Endothelial cell of umbilical vein (primary cell): ENCODE results near the gene MARK1.

Experiments used
- CTCF ChIP-seq, 2 donors: IDR thresholded peaks; 1 replicate in 1 of 2; 2 replicates in 1 of 2; pipeline ENCODE4 v1.5.1; 2011; ENCODE audit warnings: low read length in 2 of 2, mild to moderate bottlenecking in 2 of 2, moderate library complexity in 2 of 2, control low read depth in 1 of 2, inconsistent platforms in 1 of 2, low read depth in 1 of 2; ENCODE audit not compliant: insufficient read depth in 1 of 2; ENCODE audit errors: extremely low read depth in 1 of 2
- EZH2 ChIP-seq: IDR thresholded peaks from 2 replicates; pipeline ENCODE4 v1.6.1; 2012; ENCODE audit warnings: borderline replicate concordance, low read depth, mild to moderate bottlenecking, moderate library complexity, low read length, inconsistent platforms; ENCODE audit not compliant: severe bottlenecking
- MYC ChIP-seq: IDR thresholded peaks from one replicate; pipeline ENCODE4 v1.6.1; 2011; ENCODE audit warnings: mild to moderate bottlenecking, low read depth, low read length
- POLR2A ChIP-seq: IDR thresholded peaks from 2 replicates; pipeline ENCODE4 v1.6.1; 2012; ENCODE audit warnings: low read depth, mild to moderate bottlenecking, control low read depth, low read length
- POLR2AphosphoS5 ChIP-seq: IDR thresholded peaks from 2 replicates; pipeline ENCODE4 v1.6.1; 2012; ENCODE audit warnings: low read depth, mild to moderate bottlenecking, control low read depth, low read length, moderate library complexity; ENCODE audit not compliant: insufficient read depth

GRCh38 chr1:220516014-220516721 lies 11.8 kb upstream of the MARK1 start:
- TF ChIP-seq POLR2A, result no peak
- no peak for TF ChIP-seq POLR2AphosphoS5
- TF ChIP-seq EZH2, result no peak
- TF ChIP-seq CTCF (IDR thresholded peaks at IDR 0.05; ENCODE audit: extremely low read depth in 1 of 2, insufficient read depth in 1 of 2, low read depth in 1 of 2, low read length in 2 of 2), result no peak
- no peak for TF ChIP-seq MYC
